GM06990 (cell line): ENCODE measurements around the gene DSTYK.

Experiments used
- DNase-seq: peaks from one replicate; pipeline ENCODE4 v3.0.0-alpha.2; 2011; ENCODE audit not compliant: insufficient read length; ENCODE audit errors: extremely low read depth
- H3K27me3 ChIP-seq: replicated peaks from 2 replicates; pipeline ENCODE4 v1.6.0; 2011; ENCODE audit warnings: low read length; ENCODE audit not compliant: control insufficient read depth, insufficient read depth
- H3K36me3 ChIP-seq: 2 replicates; pipeline ENCODE4 v1.5.1; 2011; ENCODE audit warnings: low read length; ENCODE audit not compliant: control insufficient read depth, insufficient read depth
- H3K4me3 ChIP-seq: replicated peaks from 2 replicates; pipeline ENCODE4 v1.5.1; 2011; ENCODE audit warnings: low read depth, mild to moderate bottlenecking, control low read depth, low read length
- CTCF ChIP-seq: IDR thresholded peaks from 2 replicates; pipeline ENCODE4 v1.5.1; 2011; ENCODE audit warnings: low read length, control low read depth, mild to moderate bottlenecking, inconsistent platforms; ENCODE audit not compliant: insufficient read depth, poor library complexity, severe bottlenecking

The DSTYK gene

DNA sequence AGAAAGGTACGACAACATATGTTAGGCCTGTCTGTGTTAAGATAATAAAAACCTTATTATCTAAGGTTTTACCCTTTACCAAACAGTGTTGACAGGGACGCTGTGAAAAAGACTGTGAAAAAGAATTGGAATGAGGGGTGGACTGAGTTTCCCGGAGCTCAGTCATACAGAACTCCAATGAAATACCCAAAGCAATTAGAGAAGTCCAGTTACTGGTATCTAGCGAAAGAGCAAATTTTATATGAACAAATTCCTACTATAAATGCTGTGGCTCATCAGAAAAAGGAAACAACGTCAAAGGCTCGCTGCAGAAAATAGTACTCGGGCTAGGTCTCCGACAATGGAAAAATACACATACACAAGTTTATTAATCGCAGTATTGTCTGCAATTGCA is 89.0 kb downstream of the DSTYK start:
- no peak for TF ChIP-seq CTCF
- H3K4me3 ChIP-seq, result peak overlapping the region; percentile 100
- no peaks in the 10 kb centered on the region for H3K27me3 ChIP-seq
- DNase-seq, result no peak
- no peaks in the 10 kb centered on the region for H3K36me3 ChIP-seq

GRCh38 chr1:205121660-205122488 is 89.6 kb downstream of the DSTYK start, which contains the start of gene RBBP5:
Gene RBBP5 (minus strand): TSS chr1:205121978. CDS start chr1:205121873, 105 bp downstream.
- H3K36me3 ChIP-seq, result peaks cover 2% of the 10 kb centered on the region; the same call in 1 of the 2 replicates
- no peaks in the 10 kb centered on the region for H3K27me3 ChIP-seq
- peak; percentile 95 for DNase-seq
- peak within 1 kb of the TSS; percentile 100 for H3K4me3 ChIP-seq
- TF ChIP-seq CTCF, result peak; percentile 91

DNA sequence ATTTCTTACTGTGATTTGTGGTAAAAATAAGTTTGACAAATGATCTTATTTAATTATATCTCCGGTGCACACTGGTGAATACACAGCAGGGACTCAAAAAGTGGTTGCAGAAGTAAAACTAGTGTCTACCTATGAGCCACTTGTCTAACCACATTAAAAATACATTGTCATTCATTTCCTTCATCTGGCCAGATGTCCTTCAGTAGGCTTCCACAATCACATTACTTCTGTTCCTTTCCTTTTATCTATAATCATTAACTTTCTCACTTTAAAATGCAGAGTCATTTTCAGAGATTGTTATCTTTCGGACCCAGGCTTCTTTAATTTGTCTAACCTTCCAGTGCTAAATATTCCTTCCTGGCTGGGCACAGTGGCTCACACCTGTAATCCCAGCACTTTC is 92.8 kb downstream of the DSTYK start:
- TF ChIP-seq CTCF, result no peak
- no peak for DNase-seq
- Histone ChIP-seq H3K4me3 (no peak overlapping the region), H3K27me3 (no peaks in the 10 kb centered on the region), H3K36me3 (peaks cover 2% of the 10 kb centered on the region; the same call in 1 of the 2 replicates)

DNA sequence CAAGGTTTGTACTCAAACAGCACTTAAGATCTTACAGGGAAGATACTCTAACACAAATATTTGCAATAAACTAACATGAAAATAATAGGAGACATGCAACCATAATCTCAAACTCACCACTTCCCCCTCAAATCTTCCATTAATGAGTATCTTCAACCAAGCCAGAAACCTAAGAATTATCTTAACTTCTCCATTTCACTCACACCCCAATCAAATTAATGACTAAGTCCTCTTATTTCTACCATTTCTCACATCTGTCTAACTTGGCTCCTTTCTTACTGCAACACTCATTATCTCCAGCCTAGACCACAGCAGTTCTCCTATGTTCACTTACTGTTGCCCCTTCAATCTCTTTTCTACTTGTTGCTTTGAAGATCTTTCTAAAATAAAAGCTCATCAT is 100.1 kb downstream of the DSTYK start:
- H3K36me3 ChIP-seq, result no peaks in the 10 kb centered on the region; the same call in 1 of the 2 replicates
- peak; percentile 18 for DNase-seq
- TF ChIP-seq CTCF, result no peak
- H3K4me3 ChIP-seq, result no peak overlapping the region
- no peaks in the 10 kb centered on the region for H3K27me3 ChIP-seq

DNA sequence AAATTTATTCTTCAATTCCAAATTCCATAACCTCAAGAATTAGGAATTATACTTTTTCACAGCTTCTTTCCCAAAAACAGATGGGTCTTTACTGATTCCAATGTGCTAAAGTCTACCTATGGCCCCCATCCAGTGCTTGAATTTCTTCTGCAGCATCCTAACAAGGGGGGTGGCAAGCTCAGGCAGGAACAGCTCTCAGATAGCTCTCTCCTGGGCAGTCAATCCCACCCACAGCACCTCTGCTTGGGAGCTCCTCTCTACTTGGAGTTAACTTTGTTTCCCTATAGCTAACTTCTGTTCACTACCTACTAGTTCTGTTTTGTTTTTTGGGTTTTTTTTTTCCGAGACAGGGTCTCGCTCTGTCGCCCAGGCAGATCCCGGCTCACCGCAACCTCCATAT is 101.8 kb downstream of the DSTYK start:
- TF ChIP-seq CTCF, result no peak
- no peak for DNase-seq
- peaks cover 1% of the 10 kb centered on the region for H3K36me3 ChIP-seq
- no peak overlapping the region for H3K4me3 ChIP-seq
- no peaks in the 10 kb centered on the region for H3K27me3 ChIP-seq
